K562 (cell line): ENCODE results near the gene HOXD1.

Experiments used
- CREM ChIP-seq: IDR thresholded peaks from 2 replicates; pipeline ENCODE4 v1.6.1; 2014; ENCODE audit warnings: antibody characterized with exemption, low read depth
- EP300 ChIP-seq: IDR thresholded peaks from 2 replicates; pipeline ENCODE4 v1.6.1; 2012; ENCODE audit warnings: low read length, improper control_type of control experiment
- ETS1 ChIP-seq: conservative IDR thresholded peaks from 2 replicates; pipeline ENCODE4 v1.6.1; 2011; ENCODE audit warnings: low read depth, mild to moderate bottlenecking, low read length; ENCODE audit not compliant: control insufficient read depth
- MAFG ChIP-seq: fragments of 450-650 bp; conservative IDR thresholded peaks from 2 replicates; pipeline ENCODE4 v1.6.1; 2016; ENCODE audit warnings: missing genetic modification characterization, missing compliant biosample characterization
- STAG1 ChIP-seq: sonication (generic); formaldehyde crosslinking; IDR thresholded peaks from 2 replicates; pipeline ENCODE4 v1.5.0; 2020; ENCODE audit warnings: missing genetic modification reagents, borderline replicate concordance
- TARDBP ChIP-seq: fragments of 450-650 bp; IDR thresholded peaks from 2 replicates; pipeline ENCODE4 v1.6.1; 2016
- TCF7 ChIP-seq: sonication (generic); IDR thresholded peaks from 2 replicates; pipeline ENCODE4 v1.6.1; 2016; ENCODE audit warnings: antibody characterized with exemption, borderline replicate concordance
- ZBTB8A ChIP-seq: fragments of 450-650 bp; IDR thresholded peaks from 2 replicates; pipeline ENCODE4 v1.6.1; 2018; ENCODE audit warnings: mild to moderate bottlenecking, moderate library complexity; ENCODE audit not compliant: partially characterized antibody
- ZNF184 ChIP-seq: sonication (generic); formaldehyde crosslinking; IDR thresholded peaks from 2 replicates; pipeline ENCODE4 v1.5.0; 2020; ENCODE audit warnings: missing genetic modification reagents
- ZNF354B ChIP-seq: fragments of 250-450 bp; sonication (Bioruptor Pico); IDR thresholded peaks from 2 replicates; pipeline ENCODE4 v1.4.0; 2020
- TF ChIP-seq, protein P1 (sequence below): sonication (generic); formaldehyde crosslinking; IDR thresholded peaks from 2 replicates; pipeline ENCODE4 v1.9.0; 2022; ENCODE audit warnings: mild to moderate bottlenecking, missing genetic modification reagents
- TF ChIP-seq, protein P2 (sequence below): fragments of 250-450 bp; sonication (Bioruptor Pico); IDR thresholded peaks from 2 replicates; pipeline ENCODE4 v1.4.0; 2020; ENCODE audit warnings: mild to moderate bottlenecking, moderate library complexity, borderline replicate concordance

- TF ChIP-seq TARDBP (no peak), CREM (no peak), TCF7 (no peak), STAG1 (CRISPR knock-in tag) (no peak), ZNF354B (no peak), ZBTB8A (no peak), EP300 (no peak), MAFG (no peak), ETS1 (no peak), ZNF184 (no peak)
- TF ChIP-seq, protein P1, sequence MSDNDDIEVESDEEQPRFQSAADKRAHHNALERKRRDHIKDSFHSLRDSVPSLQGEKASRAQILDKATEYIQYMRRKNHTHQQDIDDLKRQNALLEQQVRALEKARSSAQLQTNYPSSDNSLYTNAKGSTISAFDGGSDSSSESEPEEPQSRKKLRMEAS (CRISPR knock-in tag) = no peak
- TF ChIP-seq, protein P2, sequence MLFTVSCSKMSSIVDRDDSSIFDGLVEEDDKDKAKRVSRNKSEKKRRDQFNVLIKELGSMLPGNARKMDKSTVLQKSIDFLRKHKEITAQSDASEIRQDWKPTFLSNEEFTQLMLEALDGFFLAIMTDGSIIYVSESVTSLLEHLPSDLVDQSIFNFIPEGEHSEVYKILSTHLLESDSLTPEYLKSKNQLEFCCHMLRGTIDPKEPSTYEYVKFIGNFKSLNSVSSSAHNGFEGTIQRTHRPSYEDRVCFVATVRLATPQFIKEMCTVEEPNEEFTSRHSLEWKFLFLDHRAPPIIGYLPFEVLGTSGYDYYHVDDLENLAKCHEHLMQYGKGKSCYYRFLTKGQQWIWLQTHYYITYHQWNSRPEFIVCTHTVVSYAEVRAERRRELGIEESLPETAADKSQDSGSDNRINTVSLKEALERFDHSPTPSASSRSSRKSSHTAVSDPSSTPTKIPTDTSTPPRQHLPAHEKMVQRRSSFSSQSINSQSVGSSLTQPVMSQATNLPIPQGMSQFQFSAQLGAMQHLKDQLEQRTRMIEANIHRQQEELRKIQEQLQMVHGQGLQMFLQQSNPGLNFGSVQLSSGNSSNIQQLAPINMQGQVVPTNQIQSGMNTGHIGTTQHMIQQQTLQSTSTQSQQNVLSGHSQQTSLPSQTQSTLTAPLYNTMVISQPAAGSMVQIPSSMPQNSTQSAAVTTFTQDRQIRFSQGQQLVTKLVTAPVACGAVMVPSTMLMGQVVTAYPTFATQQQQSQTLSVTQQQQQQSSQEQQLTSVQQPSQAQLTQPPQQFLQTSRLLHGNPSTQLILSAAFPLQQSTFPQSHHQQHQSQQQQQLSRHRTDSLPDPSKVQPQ (CRISPR knock-in tag) = no peak
Measured at GRCh38 chr2:176174382-176174823, 14.1 kb upstream of the HOXD1 start.
